Ishikawa (cell line): ENCODE results near the gene NPAS1.

Source experiments
- CEBPB ChIP-seq: IDR thresholded peaks from 2 replicates; pipeline ENCODE4 v1.6.1; 2012
- CREB1 ChIP-seq: IDR thresholded peaks from 2 replicates; pipeline ENCODE4 v1.6.1; 2012; ENCODE audit warnings: low read depth
- EGR1 ChIP-seq: IDR thresholded peaks from 2 replicates; pipeline ENCODE4 v1.6.1; 2012
- EP300 ChIP-seq: IDR thresholded peaks from 2 replicates; pipeline ENCODE4 v1.6.1; 2012; ENCODE audit warnings: borderline replicate concordance
- FOXM1 ChIP-seq: IDR thresholded peaks from 2 replicates; pipeline ENCODE4 v1.6.1; 2012; ENCODE audit warnings: low read depth, borderline replicate concordance
- NFIC ChIP-seq: IDR thresholded peaks from 2 replicates; pipeline ENCODE4 v1.6.1; 2012
- RAD21 ChIP-seq: IDR thresholded peaks from 2 replicates; pipeline ENCODE4 v1.6.1; 2012; ENCODE audit warnings: low read depth
- TAF1 ChIP-seq: IDR thresholded peaks from 2 replicates; pipeline ENCODE4 v1.6.1; 2012; ENCODE audit warnings: low read depth, mild to moderate bottlenecking
- TCF12 ChIP-seq: IDR thresholded peaks from 2 replicates; pipeline ENCODE4 v1.6.1; 2012; ENCODE audit warnings: low read depth
- TEAD4 ChIP-seq: IDR thresholded peaks from 2 replicates; pipeline ENCODE4 v1.6.1; 2012
- YY1 ChIP-seq: IDR thresholded peaks from 2 replicates; pipeline ENCODE4 v1.6.1; 2012; ENCODE audit warnings: low read depth
- ZBTB7A ChIP-seq: IDR thresholded peaks from 2 replicates; pipeline ENCODE4 v1.6.1; 2012; ENCODE audit warnings: low read depth
- TF ChIP-seq, protein P1 (sequence below): IDR thresholded peaks from 2 replicates; pipeline ENCODE4 v1.6.1; 2012; ENCODE audit warnings: low read depth, mild to moderate bottlenecking
- TF ChIP-seq, protein P2 (sequence below): IDR thresholded peaks from 2 replicates; pipeline ENCODE4 v1.6.1; 2012
- TF ChIP-seq, protein P3 (sequence below): IDR thresholded peaks from 2 replicates; pipeline ENCODE4 v1.6.1; 2012

Gene NPAS1

DNA sequence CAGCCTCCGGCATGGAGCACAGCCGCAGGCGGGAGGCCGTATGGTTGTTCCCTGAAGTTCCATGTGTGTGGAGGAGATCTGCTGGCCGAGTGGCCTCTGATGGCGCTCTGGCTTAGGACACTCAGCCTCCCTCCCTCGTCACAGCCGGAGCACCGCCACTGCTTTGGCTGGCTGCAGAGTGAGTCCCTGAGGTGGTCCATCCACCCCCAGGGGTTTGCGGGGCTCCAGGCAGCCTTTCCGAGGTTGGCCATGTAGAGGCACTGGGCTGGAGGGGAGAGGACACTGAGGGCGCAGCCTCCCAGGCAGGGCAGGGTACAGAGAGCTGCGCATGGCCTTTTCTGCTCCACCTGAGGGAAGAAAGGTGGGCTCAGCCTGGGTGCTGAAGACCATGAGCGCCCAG, 19.8 kb upstream of the NPAS1 start:
- TF ChIP-seq YY1 = no peak
- no peak for TF ChIP-seq TEAD4
- TF ChIP-seq, protein P1, sequence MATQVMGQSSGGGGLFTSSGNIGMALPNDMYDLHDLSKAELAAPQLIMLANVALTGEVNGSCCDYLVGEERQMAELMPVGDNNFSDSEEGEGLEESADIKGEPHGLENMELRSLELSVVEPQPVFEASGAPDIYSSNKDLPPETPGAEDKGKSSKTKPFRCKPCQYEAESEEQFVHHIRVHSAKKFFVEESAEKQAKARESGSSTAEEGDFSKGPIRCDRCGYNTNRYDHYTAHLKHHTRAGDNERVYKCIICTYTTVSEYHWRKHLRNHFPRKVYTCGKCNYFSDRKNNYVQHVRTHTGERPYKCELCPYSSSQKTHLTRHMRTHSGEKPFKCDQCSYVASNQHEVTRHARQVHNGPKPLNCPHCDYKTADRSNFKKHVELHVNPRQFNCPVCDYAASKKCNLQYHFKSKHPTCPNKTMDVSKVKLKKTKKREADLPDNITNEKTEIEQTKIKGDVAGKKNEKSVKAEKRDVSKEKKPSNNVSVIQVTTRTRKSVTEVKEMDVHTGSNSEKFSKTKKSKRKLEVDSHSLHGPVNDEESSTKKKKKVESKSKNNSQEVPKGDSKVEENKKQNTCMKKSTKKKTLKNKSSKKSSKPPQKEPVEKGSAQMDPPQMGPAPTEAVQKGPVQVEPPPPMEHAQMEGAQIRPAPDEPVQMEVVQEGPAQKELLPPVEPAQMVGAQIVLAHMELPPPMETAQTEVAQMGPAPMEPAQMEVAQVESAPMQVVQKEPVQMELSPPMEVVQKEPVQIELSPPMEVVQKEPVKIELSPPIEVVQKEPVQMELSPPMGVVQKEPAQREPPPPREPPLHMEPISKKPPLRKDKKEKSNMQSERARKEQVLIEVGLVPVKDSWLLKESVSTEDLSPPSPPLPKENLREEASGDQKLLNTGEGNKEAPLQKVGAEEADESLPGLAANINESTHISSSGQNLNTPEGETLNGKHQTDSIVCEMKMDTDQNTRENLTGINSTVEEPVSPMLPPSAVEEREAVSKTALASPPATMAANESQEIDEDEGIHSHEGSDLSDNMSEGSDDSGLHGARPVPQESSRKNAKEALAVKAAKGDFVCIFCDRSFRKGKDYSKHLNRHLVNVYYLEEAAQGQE = no peak
- no peak for TF ChIP-seq TCF12
- TF ChIP-seq CEBPB = no peak
- TF ChIP-seq TAF1 = no peak
- TF ChIP-seq, protein P2, sequence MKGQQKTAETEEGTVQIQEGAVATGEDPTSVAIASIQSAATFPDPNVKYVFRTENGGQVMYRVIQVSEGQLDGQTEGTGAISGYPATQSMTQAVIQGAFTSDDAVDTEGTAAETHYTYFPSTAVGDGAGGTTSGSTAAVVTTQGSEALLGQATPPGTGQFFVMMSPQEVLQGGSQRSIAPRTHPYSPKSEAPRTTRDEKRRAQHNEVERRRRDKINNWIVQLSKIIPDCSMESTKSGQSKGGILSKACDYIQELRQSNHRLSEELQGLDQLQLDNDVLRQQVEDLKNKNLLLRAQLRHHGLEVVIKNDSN = no peak
- no peak for TF ChIP-seq EP300

DNA sequence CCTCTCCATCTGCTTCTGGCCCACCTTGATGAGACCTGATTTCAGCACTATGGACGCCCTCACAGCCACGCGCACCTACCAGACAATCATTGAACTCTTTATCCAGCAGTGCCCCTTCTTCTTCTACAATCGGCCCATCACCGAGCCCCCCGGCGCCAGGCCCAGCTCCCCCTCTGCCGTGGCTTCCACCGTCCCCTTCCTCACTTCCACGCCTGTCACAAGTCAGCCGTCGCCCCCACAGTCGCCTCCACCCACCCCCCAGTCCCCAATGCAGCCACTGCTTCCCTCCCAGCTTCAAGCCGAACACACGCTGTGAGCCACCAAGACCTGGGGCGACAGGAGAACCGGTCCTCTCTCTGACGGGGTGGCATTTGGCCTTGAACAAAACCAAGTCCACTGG, 19.3 kb upstream of the NPAS1 start:
- TF ChIP-seq EGR1 (no peak), EP300 (no peak), ZBTB7A (no peak), FOXM1 (no peak), TCF12 (no peak), TEAD4 (no peak), CREB1 (no peak), CEBPB (no peak), TAF1 (no peak)

DNA sequence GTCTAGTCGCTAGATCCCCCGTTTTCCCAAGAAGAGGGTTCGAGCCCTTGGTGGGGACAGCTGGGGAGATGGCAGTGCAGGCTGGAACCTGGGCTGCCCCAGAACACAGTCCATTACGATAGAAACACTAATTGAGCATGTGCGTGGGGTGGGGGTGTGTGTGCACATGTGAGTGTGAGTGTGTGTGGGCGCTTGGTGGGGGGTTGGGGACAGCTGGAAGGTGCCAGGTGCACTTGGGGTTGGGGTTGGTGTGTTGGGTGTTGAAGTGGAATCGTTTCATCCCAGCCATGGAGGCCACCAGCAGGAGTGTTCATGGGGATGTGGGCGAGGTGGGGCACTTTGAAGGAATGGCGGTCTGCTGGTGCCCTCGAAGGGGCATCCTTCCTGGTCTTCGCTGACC, 18.1 kb upstream of the NPAS1 start:
- TF ChIP-seq TCF12 (no peak), RAD21 (no peak), TAF1 (no peak), TEAD4 (no peak), EGR1 (no peak), CEBPB (no peak), YY1 (no peak), EP300 (no peak), CREB1 (no peak)
- TF ChIP-seq, protein P2 = no peak
- TF ChIP-seq, protein P3, sequence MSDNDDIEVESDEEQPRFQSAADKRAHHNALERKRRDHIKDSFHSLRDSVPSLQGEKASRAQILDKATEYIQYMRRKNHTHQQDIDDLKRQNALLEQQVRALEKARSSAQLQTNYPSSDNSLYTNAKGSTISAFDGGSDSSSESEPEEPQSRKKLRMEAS = no peak

DNA sequence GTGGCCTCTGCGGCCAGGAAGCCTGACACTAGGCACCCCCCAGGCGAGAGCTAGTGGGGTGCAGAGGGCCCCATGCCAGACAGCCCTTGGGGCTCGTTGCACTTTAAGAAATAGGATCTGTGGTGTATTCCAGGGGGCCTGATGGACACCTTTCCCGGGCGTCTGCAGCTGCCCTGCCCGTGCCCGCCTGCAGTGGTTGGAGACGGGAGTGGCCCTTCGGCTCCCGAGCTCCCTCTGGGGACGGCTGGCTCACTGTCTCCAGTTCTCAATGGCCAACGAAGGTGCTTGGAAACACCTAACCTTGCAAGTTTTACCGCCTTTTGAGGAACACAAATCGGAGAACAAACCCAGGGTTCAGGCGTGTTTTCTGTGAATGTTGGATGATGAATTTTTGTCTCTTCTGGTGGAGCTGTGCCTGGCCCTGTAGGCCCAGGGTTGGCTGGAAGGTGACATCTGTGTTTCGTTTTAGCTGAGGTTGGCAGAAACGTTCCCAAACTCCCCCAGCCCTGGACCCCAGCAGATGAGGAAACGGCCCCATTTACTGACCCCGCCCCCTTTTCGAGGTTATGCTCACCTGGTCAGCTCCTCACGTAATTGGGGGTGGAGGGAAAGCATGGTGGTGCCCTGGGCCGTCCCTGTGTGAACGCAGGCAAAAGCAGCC, 17.4 kb upstream of the NPAS1 start:
- no peak for TF ChIP-seq TAF1

DNA sequence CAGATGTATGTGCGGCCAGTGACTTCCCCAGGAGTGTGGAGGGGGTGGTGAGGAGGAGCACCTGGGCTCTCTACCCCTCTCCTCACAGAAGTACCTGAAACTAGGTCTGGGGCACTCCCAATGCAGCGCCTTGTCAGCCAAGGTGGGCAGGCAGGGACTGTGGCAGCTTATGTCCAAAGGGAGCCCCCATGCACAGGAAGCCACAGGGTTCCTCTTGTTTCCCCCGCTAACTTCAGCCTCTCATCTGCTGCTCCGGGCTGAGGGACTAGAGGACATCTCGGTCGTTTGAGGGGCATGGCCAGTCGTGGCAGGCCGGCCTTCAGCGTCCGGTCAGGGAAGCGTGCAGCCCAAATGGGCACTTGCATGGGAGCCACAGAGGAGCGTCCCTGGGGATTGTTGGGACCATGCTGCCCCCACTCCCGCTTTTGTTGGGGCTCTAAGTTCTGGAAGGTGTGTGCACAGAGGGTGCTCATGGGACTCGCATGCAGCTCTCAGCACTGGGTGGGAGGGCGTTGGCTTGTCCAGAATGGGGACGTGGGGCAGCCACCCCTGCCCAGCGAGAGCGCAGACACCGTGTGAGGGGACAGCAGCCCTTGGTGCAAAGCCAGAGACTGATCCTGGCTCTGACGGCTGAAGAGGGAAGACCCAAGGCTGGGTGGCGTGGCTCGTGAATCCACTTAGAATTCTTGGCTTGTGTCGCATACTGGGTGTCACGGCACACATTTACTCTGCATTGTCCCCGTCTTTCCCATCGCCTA, 16.6 kb upstream of the NPAS1 start:
- TF ChIP-seq TAF1 (no peak), EP300 (no peak), TEAD4 (no peak), CREB1 (no peak), ZBTB7A (no peak), NFIC (no peak), RAD21 (no peak), FOXM1 (no peak), YY1 (no peak), CEBPB (no peak), TCF12 (no peak), EGR1 (no peak)
- TF ChIP-seq, protein P3 = no peak
- TF ChIP-seq, protein P2 = no peak
- TF ChIP-seq, protein P1 = no peak
